Kidney epithelial cell (primary cell): Measurements from ENCODE around the gene INTS1. TPM values are rescaled to one million over a fixed set of nuclear protein-coding genes. Genes with fewer than 3 reads are reported as not detected.
"Not testable (repeated sequence)": the region's sequence is repeated elsewhere in the genome, so short reads cannot be mapped to it uniquely, and the experiment has no call there.

Source experiments
- DNase-seq: peaks from one replicate; pipeline ENCODE4 v3.0.0-alpha.2; 2010; ENCODE audit warnings: low read depth
- H3K27me3 ChIP-seq: 2 replicates; pipeline ENCODE4 v1.6.0; 2011; ENCODE audit warnings: low read length; ENCODE audit not compliant: control insufficient read depth, insufficient read depth
- H3K36me3 ChIP-seq: 2 replicates; pipeline ENCODE4 v1.5.1; 2011; ENCODE audit warnings: low read length; ENCODE audit not compliant: control insufficient read depth, insufficient read depth
- H3K4me3 ChIP-seq: 2 replicates; pipeline ENCODE4 v1.5.1; 2011; ENCODE audit warnings: low read depth, mild to moderate bottlenecking, control low read depth, low read length
- total RNA-seq: library from RNA; depleted of rRNA; stranded (reverse); fragments of >200 nt; gene quantifications from 2 replicates; pipeline ENCODE4 v1.2.3, GENCODE V29; 2015
- TF ChIP-seq, protein P1 (sequence below): IDR thresholded peaks from 2 replicates; pipeline ENCODE4 v1.5.1; 2011; ENCODE audit warnings: mild to moderate bottlenecking, moderate library complexity, low read length, control low read depth, inconsistent platforms; ENCODE audit not compliant: insufficient read depth, poor library complexity, severe bottlenecking

The INTS1 gene
- total RNA-seq, 1 donor from 2014 or later = 84.3 TPM

DNA sequence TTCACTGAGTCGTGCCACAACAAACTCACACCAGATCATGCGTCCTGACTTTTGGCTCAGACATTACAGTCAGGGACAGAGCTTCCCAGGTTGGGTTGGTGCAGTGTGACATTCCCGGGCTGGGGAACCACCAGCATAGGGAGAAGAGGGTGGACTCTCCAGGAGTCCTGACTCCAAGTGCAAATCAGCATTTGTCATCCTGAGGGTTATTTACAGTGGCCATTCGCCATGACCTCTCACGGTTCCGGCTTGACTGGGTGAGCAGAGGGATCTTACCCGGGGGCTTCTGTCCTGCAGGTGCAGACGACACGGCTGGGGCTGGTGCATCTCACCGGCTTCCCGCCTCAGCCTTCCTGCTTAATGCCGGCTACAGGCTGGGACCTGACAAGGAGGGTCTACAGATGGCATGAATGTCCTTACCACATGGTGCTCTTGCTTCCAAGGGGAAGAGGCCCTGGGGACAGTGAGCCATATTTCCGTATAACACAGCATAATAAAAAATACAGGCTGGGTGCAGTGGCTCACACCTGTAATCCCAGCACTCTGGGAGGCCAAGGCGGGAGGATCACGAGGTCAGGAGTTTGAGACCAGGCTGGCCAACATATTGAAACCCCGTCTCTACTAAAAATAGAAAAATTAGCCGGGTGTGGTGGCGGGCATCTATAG, 12.5 kb upstream of the INTS1 start:
- no peaks in the 10 kb centered on the region for H3K36me3 ChIP-seq
- TF ChIP-seq, protein P1, sequence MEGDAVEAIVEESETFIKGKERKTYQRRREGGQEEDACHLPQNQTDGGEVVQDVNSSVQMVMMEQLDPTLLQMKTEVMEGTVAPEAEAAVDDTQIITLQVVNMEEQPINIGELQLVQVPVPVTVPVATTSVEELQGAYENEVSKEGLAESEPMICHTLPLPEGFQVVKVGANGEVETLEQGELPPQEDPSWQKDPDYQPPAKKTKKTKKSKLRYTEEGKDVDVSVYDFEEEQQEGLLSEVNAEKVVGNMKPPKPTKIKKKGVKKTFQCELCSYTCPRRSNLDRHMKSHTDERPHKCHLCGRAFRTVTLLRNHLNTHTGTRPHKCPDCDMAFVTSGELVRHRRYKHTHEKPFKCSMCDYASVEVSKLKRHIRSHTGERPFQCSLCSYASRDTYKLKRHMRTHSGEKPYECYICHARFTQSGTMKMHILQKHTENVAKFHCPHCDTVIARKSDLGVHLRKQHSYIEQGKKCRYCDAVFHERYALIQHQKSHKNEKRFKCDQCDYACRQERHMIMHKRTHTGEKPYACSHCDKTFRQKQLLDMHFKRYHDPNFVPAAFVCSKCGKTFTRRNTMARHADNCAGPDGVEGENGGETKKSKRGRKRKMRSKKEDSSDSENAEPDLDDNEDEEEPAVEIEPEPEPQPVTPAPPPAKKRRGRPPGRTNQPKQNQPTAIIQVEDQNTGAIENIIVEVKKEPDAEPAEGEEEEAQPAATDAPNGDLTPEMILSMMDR = no peak
- DNase-seq = no peak
- peaks cover under 1% of the 10 kb centered on the region for H3K27me3 ChIP-seq
- no peak overlapping the region for H3K4me3 ChIP-seq

DNA sequence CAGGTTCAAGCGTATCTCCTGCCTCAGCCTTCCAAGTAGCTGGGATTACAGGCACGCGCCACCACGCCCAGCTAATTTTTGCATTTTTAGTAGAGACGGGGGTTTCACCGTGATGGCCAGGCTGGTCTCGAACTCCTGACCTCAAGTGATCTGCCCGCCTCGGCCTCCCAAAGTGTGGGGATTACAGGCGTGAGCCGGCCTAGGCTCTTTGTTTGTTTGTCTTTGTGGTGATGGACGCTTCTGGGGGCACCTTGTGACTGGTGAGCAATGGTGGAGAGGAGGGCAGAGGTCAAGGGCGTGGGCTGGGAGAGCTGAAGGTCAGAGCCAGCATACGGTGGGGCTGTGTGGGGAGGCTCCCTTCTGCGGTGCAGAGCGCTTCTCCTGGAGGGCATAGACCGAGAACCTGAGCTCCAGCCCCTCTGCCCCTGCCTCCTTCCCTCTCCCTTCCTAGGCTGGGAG, 11.3 kb upstream of the INTS1 start:
- not testable (repeated sequence) for H3K27me3 ChIP-seq, DNase-seq, H3K4me3 ChIP-seq, H3K36me3 ChIP-seq

DNA sequence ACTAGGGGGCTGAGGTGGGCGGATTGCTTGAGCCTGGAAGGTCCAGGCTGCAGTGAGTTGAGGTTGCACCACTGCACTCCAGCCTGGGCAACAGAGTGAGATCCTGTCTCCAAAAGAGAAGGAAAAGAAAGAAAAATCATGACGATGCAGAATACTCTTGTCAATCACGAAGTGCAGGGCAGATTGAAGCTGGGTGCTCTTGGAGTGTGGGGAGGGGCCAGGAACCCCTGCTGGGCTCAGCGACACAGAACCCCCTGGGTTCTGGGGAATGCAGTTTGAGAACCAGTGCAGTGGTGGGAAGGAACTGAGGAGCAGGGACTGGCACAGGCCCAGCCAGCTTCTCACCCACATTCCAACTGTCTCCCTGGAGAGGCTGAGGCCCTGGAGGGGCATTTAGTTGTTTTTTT, 10.8 kb upstream of the INTS1 start:
- Histone ChIP-seq H3K4me3 (no peak overlapping the region), H3K36me3 (no peaks in the 10 kb centered on the region), H3K27me3 (no peaks in the 10 kb centered on the region)
- TF ChIP-seq, protein P1 = no peak
- no peak for DNase-seq

DNA sequence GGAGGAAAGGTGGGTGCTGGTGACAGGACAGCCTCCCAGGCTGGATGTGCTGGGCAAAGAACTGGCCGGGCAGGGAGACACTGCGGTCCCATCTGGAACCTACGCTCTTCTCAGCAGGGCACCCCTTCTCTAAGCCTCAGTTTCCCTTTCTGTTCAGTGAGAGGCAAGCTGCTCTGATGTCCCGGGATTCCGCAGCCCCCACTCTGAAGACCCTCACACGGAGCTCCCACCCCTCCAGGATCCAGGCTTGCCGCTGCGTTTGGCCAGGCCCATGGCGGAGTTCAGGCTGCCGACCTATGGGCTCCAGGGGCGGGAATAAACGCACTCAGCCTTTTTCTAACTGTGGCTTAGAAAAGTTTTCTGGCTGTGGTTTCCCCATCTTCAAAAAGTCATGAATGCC, 10.2 kb upstream of the INTS1 start:
- TF ChIP-seq, protein P1 = no peak
- no peaks in the 10 kb centered on the region for H3K36me3 ChIP-seq

DNA sequence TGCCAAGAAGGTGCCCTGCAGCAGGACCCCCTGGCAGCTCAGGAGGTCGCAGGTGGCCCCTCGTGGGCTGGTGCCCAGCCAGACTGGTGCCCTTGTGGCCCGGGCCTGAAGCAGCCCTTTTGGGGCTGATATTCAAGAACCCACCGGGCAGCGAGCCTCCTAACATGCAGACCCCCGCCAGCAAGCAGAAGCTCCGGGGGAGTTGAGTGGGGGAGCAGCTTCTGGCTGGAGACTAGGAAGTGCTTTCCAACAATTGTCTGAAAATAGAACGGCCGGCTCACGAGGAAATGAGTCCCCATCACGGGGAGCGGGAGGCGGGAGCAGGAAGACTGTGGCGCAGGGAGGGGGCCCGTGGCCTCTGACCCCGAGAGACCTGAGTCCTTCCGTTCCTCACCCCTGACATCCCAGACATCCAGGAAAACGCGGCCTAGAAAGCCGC, 9.5 kb upstream of the INTS1 start:
- DNase-seq = no peak
- Histone ChIP-seq H3K36me3 (no peaks in the 10 kb centered on the region), H3K4me3 (no peak overlapping the region), H3K27me3 (no peaks in the 10 kb centered on the region)
- TF ChIP-seq, protein P1 = no peak

More for the DNA sequence above, 10.2 kb upstream of the INTS1 start:
- Histone ChIP-seq H3K4me3 (no peak overlapping the region), H3K27me3 (no peaks in the 10 kb centered on the region)
- DNase-seq = no peak

DNA sequence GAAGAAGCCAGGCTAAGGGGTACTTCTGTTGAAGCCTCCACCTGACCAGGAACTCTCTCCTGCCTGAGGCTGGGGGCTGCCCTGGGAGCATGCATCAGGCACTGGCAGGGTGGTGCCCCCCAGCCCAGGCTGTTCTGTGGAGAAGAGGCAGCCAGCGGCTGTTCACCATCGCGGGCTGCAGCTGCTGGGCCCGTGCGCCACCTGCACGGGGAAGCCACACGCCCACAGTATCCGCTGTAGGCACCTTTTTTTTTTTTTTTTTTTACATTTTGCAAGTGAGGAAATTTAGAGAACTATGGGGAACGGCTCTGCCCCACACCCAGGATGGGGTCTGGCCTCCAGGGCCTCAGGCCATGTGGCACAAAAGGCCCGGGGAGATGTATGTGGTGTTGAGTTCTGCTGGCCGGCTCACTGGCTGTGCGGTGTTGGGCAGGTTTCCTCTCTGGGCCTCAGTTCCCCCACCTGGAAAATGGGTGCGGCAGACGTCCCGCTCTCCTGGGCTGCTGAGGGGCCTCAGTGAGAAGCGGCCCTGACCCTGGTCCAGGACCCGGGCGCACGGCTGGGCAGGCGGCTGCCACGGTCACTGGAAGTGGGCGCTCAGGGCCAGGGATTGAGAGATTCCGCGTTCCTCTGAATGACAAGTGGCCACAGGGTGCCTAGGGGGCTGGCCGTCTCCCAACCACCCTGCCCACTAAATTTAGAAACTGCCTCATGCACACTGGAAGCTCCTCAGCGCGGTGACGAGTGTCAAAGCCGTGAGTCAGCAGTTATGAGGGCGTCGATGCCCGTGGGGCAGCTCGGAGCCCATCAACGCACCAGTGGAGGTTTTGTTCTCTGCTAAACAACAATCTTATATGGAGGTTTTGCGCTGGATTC, 8.8 kb upstream of the INTS1 start:
- Histone ChIP-seq H3K36me3 (no peaks in the 10 kb centered on the region), H3K4me3 (no peak overlapping the region), H3K27me3 (no peaks in the 10 kb centered on the region)
- DNase-seq = no peak
- TF ChIP-seq, protein P1 = no peak
